Measurements from ENCODE around the gene GH2.

Gene GH2

GRCh38 chr17:63834431-63835166 lies 47.1 kb downstream of the GH2 start:
- H3K4me3 ChIP-seq = no peak overlapping the region
- intact Hi-C loops (cut with DNase I; ENCODE audit: low total_unique reads) = loop anchor here (5.0 kb wide), 1 partner anchor 62 kb away; the partner anchor contains the start of genes CCDC47 and DDX42
- peak; percentile 40 to 51 for TF ChIP-seq CTCF (IDR thresholded peaks at IDR 0.05)
- peaks cover 5 to 46% (median 34%) of the 10 kb centered on the region in 4 donors for H3K4me1 ChIP-seq
- H3K27ac ChIP-seq = peak overlapping the region in 1 of 2 donors; percentile 99
- H3K36me3 ChIP-seq = peaks cover 71 to 78% (median 78%) of the 10 kb centered on the region in 3 donors
- peak; percentile 40 to 70 for DNase-seq
- H3K27me3 ChIP-seq = no peaks in the 10 kb centered on the region
- H3K9me3 ChIP-seq = no peaks in the 10 kb centered on the region

- H3K9me3 ChIP-seq = no peaks in the 10 kb centered on the region
- peaks cover 0 to 43% (median 33%) of the 10 kb centered on the region in 4 donors for H3K4me1 ChIP-seq
- intact Hi-C loops (cut with DNase I; ENCODE audit: low total_unique reads) = no loop called here
- no peak overlapping the region for H3K4me3 ChIP-seq
- no peaks in the 10 kb centered on the region for H3K27me3 ChIP-seq
- TF ChIP-seq CTCF (IDR thresholded peaks at IDR 0.05) = no peak
- H3K36me3 ChIP-seq = peaks cover 77 to 86% (median 85%) of the 10 kb centered on the region in 3 donors
- H3K27ac ChIP-seq = peak overlapping the region in 1 of 2 donors; percentile 12
- DNase-seq = no peak
Measured at GRCh38 chr17:63833741-63834373, 47.9 kb downstream of the GH2 start.

GRCh38 chr17:63833026-63833740 lies 48.6 kb downstream of the GH2 start:
- intact Hi-C loops (cut with DNase I; ENCODE audit: low total_unique reads) = no loop called here
- DNase-seq = no peak
- no peak for TF ChIP-seq CTCF (IDR thresholded peaks at IDR 0.05)
- Histone ChIP-seq H3K4me3 (no peak overlapping the region), H3K36me3 (peaks cover 77 to 86% (median 86%) of the 10 kb centered on the region in 3 donors), H3K27me3 (no peaks in the 10 kb centered on the region), H3K27ac (no peak overlapping the region), H3K9me3 (no peaks in the 10 kb centered on the region), H3K4me1 (peaks cover 0 to 43% (median 34%) of the 10 kb centered on the region in 4 donors)

GRCh38 chr17:63832455-63832854 lies 49.3 kb downstream of the GH2 start:
- Histone ChIP-seq H3K9me3 (no peaks in the 10 kb centered on the region), H3K4me1 (peaks cover 0 to 41% (median 30%) of the 10 kb centered on the region in 4 donors), H3K36me3 (peaks cover 77 to 86% (median 86%) of the 10 kb centered on the region in 3 donors), H3K27me3 (no peaks in the 10 kb centered on the region), H3K4me3 (no peak overlapping the region), H3K27ac (no peak overlapping the region)
- DNase-seq = no peak
- intact Hi-C loops (cut with DNase I; ENCODE audit: low total_unique reads) = no loop called here
- TF ChIP-seq CTCF (IDR thresholded peaks at IDR 0.05) = no peak

GRCh38 chr17:63832014-63832413 lies 49.7 kb downstream of the GH2 start:
- no peak for DNase-seq
- Histone ChIP-seq H3K27ac (no peak overlapping the region), H3K4me1 (peaks cover 0 to 36% (median 26%) of the 10 kb centered on the region in 4 donors)

More at GRCh38 chr17:63832014-63832413, 49.7 kb downstream of the GH2 start:
- H3K9me3 ChIP-seq = no peaks in the 10 kb centered on the region
- no peak for TF ChIP-seq CTCF (IDR thresholded peaks at IDR 0.05)
- peaks cover 77 to 82% (median 81%) of the 10 kb centered on the region in 3 donors for H3K36me3 ChIP-seq
- intact Hi-C loops (cut with DNase I; ENCODE audit: low total_unique reads) = no loop called here
- H3K4me3 ChIP-seq = no peak overlapping the region
- H3K27me3 ChIP-seq = no peaks in the 10 kb centered on the region
